ENCODE results near the gene DPM2. TPM values are rescaled to one million over a fixed set of nuclear protein-coding genes. Genes with fewer than 3 reads are reported as not detected.

DPM2 gene
- total and polyA plus RNA-seq, 2 experiments from 2014 or later, result 36.6 to 92.4 TPM

GRCh38 chr9:127953154-127953553 is 15.5 kb upstream of the DPM2 start:
- H3K27me3 ChIP-seq (ENCODE audit: insufficient read depth), result no peaks in the 10 kb centered on the region
- H3K4me1 ChIP-seq (ENCODE audit: insufficient read depth), result peaks cover 8% of the 10 kb centered on the region; the same call in 1 of the 2 replicates
- peaks cover 19% of the 10 kb centered on the region for H3K4me1 Mint-ChIP-seq
- H3K27ac ChIP-seq (ENCODE audit: low read depth), result no peak overlapping the region
- no peak overlapping the region for H3K4me3 Mint-ChIP-seq
- ATAC-seq, result no peak
- H3K4me2 ChIP-seq, result no peak overlapping the region
- no peak overlapping the region for H2AFZ ChIP-seq
- H3K27me3 Mint-ChIP-seq (ENCODE audit: insufficient read depth, low read depth, poor library complexity), result peaks cover 10% of the 10 kb centered on the region
- H3K79me2 ChIP-seq (replicated peaks; ENCODE audit: insufficient read depth), result peaks cover 59% of the 10 kb centered on the region
- H3K36me3 Mint-ChIP-seq (ENCODE audit: low read depth), result peaks cover 6% of the 10 kb centered on the region; the same call in 2 of the 3 replicates
- no peak for DNase-seq (ENCODE audit: low spot score)
- no peak overlapping the region for H3K4me3 ChIP-seq
- no peaks in the 10 kb centered on the region for H3K9me2 ChIP-seq (ENCODE audit: insufficient read depth)
- no peak overlapping the region for H3K27ac Mint-ChIP-seq
- peaks cover 12% of the 10 kb centered on the region for H4K20me1 ChIP-seq (replicated peaks; ENCODE audit: insufficient read depth)
- H3F3A ChIP-seq (replicated peaks; ENCODE audit: low read depth), result 0 out of 2 replicates have a peak, but pooled peaks cover 3% of the 10 kb centered on the region
- TF ChIP-seq ZNF114 (CRISPR knock-in tag; IDR thresholded peaks at IDR 0.05), result no peak
- no peak for TF ChIP-seq REST (IDR thresholded peaks at IDR 0.05; ENCODE audit: unreplicated experiment)
- no peak for TF ChIP-seq CTCF (conservative IDR thresholded peaks at IDR 0.05; ENCODE audit: low read depth in 2 of 2)
- TF ChIP-seq EZH2 (IDR thresholded peaks at IDR 0.05; ENCODE audit: low read depth, unreplicated experiment), result no peak
- no peak for TF ChIP-seq CREB1 (CRISPR knock-in tag; IDR thresholded peaks at IDR 0.05; ENCODE audit: low read depth)
- TF ChIP-seq ETS1 (IDR thresholded peaks at IDR 0.05), result no peak
- TF ChIP-seq EZH2phosphoT487 (IDR thresholded peaks at IDR 0.05; ENCODE audit: unreplicated experiment), result no peak
- TF ChIP-seq JUNB (IDR thresholded peaks at IDR 0.05; ENCODE audit: unreplicated experiment), result no peak
- TF ChIP-seq POLR2AphosphoS5 (IDR thresholded peaks at IDR 0.05; ENCODE audit: low read depth), result no peak
- no peak for TF ChIP-seq STAT1 (IDR thresholded peaks at IDR 0.05; ENCODE audit: unreplicated experiment)
- TF ChIP-seq ZNF462 (CRISPR knock-in tag; IDR thresholded peaks at IDR 0.05), result no peak
- no peak for TF ChIP-seq NANOG (IDR thresholded peaks at IDR 0.05; ENCODE audit: borderline replicate concordance)
- no peak for TF ChIP-seq ZNF331 (CRISPR knock-in tag; IDR thresholded peaks at IDR 0.05; ENCODE audit: low read depth)
- H3K36me3 ChIP-seq (ENCODE audit: insufficient read depth), result no peaks in the 10 kb centered on the region
- no peaks in the 10 kb centered on the region for H3K9me3 Mint-ChIP-seq
